Pancreas (tissue), 10 donors: Measurements from ENCODE around the gene SRRM3. TPM values are rescaled to one million over a fixed set of nuclear protein-coding genes. Genes with fewer than 3 reads are reported as not detected.
"Not testable (repeated sequence)": the region's sequence is repeated elsewhere in the genome, so short reads cannot be mapped to it uniquely, and the experiment has no call there.

Experiments used
- ATAC-seq, 4 donors: fragments of 200-7000 bp; cut with Tn5 transposase; one replicate each; pipeline versions ENCODE4 v1.8.0 to v1.9.1; 2020; ENCODE audit warnings: mild to moderate bottlenecking in 4 of 4, moderate library complexity in 4 of 4
- DNase-seq, 6 donors: peaks; one replicate each; pipeline ENCODE4 v3.0.0-alpha.2; 2020
- FAIRE-seq: peaks from 2 replicates; lab custom pipeline; 2012; peaks lifted over from hg19 to GRCh38; lab: Jason Lieb, UNC
- H3K27ac ChIP-seq, 4 donors: fragments of 200-600 bp; sonication (generic); 1 replicate in 3 of 4; 2 replicates in 1 of 4; pipeline versions ENCODE4 v1.5.0 to v1.8.0; 2020
- H3K27me3 ChIP-seq, 4 donors: fragments of 200-600 bp; one replicate each; pipeline ENCODE4 v1.8.0; 2021
- H3K36me3 ChIP-seq, 3 donors: fragments of 200-600 bp; sonication (generic) in 1 of 3; one replicate each; pipeline versions ENCODE4 v1.5.0 to v1.8.0; 2020 to 2021
- H3K4me1 ChIP-seq, 3 donors: fragments of 200-600 bp; one replicate each; pipeline ENCODE4 v1.8.0; 2021
- H3K4me3 ChIP-seq, 4 donors: fragments of 200-600 bp; sonication (generic) in 2 of 4; one replicate each; pipeline versions ENCODE4 v1.5.0 to v1.8.0; 2020 to 2021
- H3K9me3 ChIP-seq, 4 donors: fragments of 200-600 bp; one replicate each; pipeline ENCODE4 v1.8.0; 2021
- CTCF ChIP-seq, 4 donors: fragments of 200-600 bp; sonication (generic) in 3 of 4; IDR thresholded peaks; one replicate each; pipeline versions ENCODE4 v1.5.0 to v1.8.0; 2021; ENCODE audit warnings: antibody characterized with exemption in 4 of 4
- WGBS, 2 donors: extraction: QIAGEN DNeasy Blood & Tissue Kit; methylation state at CpG; one replicate each; pipeline ENCODE4 v1.1.7; 2013; 5-methylcytosine and 5-hydroxymethylcytosine counted together
- intact Hi-C, 3 donors: fragments of 100-400 bp; cut with DNase I; formaldehyde crosslinking; loops; one replicate each; pipeline versions ENCODE4 v1.11.1 to v1.14.2; 2022
- polyA plus RNA-seq, 2 donors: library from polyadenylated mRNA; stranded (reverse); fragments of 200-250 nt; gene quantifications; one replicate each; pipeline ENCODE4 v1.2.3, GENCODE V29; 2013
- total RNA-seq, 6 donors: library from RNA; stranded (reverse); fragmentation: NEBNext Ultra II Directional in 4 of 6; extraction: Animal tissue kit (Norgen Biotek cat#: 25700) in 4 of 6; gene quantifications; one replicate each; pipeline versions ENCODE4 v1.2.1 to v1.2.4, GENCODE V29; 2021 to 2023
- donor health status: healthy with polysubstance abuse.
- donor health status: DM: no; HTN: no; CAD: no; lungs with moderate emphysema.
- donor health status: DM: no; HTN: no; CAD: no.
- donor health status: control.
- donor health status: control.
- donor health status: Bipolar disorder and iron deficiency.
- donor health status: DM: yes; HTN: yes; CAD: no.
- donor health status: DM: no; HTN: no; CAD: no.
- donor health status: DM: no; HTN: no; CAD: no.
- donor health status: DM: yes; HTN: yes; CAD: no.

SRRM3 gene
- total and polyA plus RNA-seq, 8 donors = 1.2 to 10.4 (median 2.0) TPM

GRCh38 chr7:76269895-76270294 lies 68.2 kb downstream of the SRRM3 start:
- Histone ChIP-seq H3K4me1 (peaks cover 5 to 7% (median 5%) of the 10 kb centered on the region in 3 donors), H3K36me3 (no peaks in the 10 kb centered on the region), H3K9me3 (no peaks in the 10 kb centered on the region), H3K27ac (no peak overlapping the region), H3K4me3 (no peak overlapping the region), H3K27me3 (peaks cover 0 to 11% (median 0%) of the 10 kb centered on the region in 4 donors)
- intact Hi-C loops = loop anchor here in 1 of 3 donors (10.0 kb wide), 1 partner anchor 85 kb away; no protein-coding TSS in a partner anchor
- FAIRE-seq = no peak
- 25% methylated on average over 5 of the region's 5 CpGs for WGBS, 2 donors
- no peak for DNase-seq
- ATAC-seq = no peak
- TF ChIP-seq CTCF (IDR thresholded peaks at IDR 0.05) = no peak

DNA sequence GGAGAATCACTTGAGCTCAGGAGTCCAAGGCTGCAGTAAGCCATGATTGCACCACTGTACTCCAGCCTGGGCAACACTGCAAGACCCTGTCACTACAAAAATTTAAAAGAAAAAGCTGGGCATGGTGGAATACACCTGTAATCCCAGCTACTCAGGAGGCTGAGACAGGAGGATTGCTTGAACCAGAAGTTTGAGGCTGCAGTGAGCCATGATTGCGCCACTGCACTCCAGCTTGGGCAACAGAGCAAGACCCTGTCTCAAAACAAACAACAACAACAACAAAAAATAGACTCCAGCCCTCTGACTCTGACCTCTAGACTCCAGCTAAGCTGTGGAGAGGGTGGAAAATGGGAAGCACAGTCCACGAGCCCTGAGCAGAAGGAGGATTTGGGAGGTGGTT lies 69.7 kb downstream of the SRRM3 start:
- WGBS, 2 donors = 77 to 85% methylated on average over 2 of the region's 2 CpGs
- H3K4me1 ChIP-seq, ATAC-seq, H3K27ac ChIP-seq, intact Hi-C loops, FAIRE-seq, H3K4me3 ChIP-seq, DNase-seq, H3K9me3 ChIP-seq, H3K36me3 ChIP-seq: not testable (repeated sequence)
- peaks cover 0 to 11% (median 0%) of the 10 kb centered on the region in 4 donors for H3K27me3 ChIP-seq

DNA sequence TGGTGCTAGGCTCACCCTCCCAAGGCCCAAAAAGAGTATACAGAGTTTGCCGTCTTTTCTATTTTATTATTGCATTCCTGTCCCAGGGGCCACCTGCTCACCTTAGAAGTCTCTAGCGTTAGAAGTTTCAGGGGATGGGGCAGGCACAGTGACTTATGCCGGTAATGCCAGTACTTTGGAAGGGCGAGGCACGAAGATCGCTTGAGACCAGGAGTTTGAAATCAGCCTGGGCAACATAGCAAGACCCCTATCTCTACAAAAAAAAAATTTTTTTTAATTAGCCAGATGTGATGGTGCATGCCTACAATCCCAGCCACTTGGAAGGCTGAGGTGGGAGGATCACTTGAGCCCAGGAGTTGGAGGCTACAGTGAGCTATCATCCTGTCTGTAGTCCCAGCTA lies 70.4 kb downstream of the SRRM3 start:
- Histone ChIP-seq H3K36me3 (no peaks in the 10 kb centered on the region), H3K27me3 (peaks cover 0 to 5% (median 0%) of the 10 kb centered on the region in 4 donors), H3K27ac (no peak overlapping the region), H3K4me1 (peaks cover under 1 to 3% (median 2%) of the 10 kb centered on the region in 3 donors), H3K9me3 (no peaks in the 10 kb centered on the region), H3K4me3 (no peak overlapping the region)
- FAIRE-seq (no peak), DNase-seq (no peak), ATAC-seq (no peak)
- intact Hi-C loops = no loop called here
- WGBS, 2 donors = 85 to 91% methylated on average over 6 of the region's 6 CpGs
- no peak for TF ChIP-seq CTCF (IDR thresholded peaks at IDR 0.05)

DNA sequence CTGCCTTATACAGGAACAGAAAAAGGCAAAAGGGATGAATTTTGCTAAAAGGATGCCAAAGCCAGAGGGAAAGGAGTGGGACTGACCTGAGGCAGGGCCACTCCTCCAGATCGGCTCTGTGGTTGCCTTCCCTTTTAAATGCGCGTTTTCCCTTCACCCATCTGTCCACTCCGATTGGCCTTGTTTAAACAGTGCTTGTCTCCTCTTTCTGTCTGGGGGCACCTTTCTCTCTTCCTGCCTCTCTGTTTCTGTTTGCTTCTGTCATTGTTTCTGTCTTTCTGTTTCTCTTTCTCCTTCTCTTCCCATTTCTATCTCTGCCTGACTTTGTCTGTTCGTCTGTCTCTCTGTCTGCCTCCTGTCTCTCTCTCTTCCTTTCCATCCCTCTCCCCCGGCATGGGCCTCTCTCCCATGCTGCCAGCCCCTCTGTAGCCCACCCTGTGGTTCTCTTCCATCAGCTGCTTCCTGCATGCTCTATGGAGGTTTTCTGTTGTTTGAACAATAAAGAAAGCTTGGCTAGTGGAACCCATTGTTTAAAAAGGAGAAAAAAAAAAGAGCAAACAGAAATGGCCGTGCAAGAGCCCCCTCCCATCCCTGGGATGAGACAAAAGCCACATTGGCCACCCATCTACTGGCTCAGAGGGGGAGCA lies 71.3 kb downstream of the SRRM3 start:
- no peaks in the 10 kb centered on the region for H3K36me3 ChIP-seq
- intact Hi-C loops = no loop called here
- no peak for TF ChIP-seq CTCF (IDR thresholded peaks at IDR 0.05)
- WGBS, 2 donors = 35 to 43% methylated on average over 7 of the region's 7 CpGs
- H3K4me3 ChIP-seq = no peak overlapping the region
- FAIRE-seq (no peak), DNase-seq (no peak), ATAC-seq (peak in 1 of 4 donors; percentile 10)
- H3K27ac ChIP-seq = no peak overlapping the region
- no peaks in the 10 kb centered on the region for H3K27me3 ChIP-seq
- no peaks in the 10 kb centered on the region for H3K9me3 ChIP-seq
- H3K4me1 ChIP-seq = no peaks in the 10 kb centered on the region

- 80 to 81% methylated on average over 5 of the region's 5 CpGs for WGBS, 2 donors
- intact Hi-C loops = no loop called here
- H3K9me3 ChIP-seq = no peaks in the 10 kb centered on the region
- DNase-seq (no peak), FAIRE-seq (no peak), ATAC-seq (no peak)
- H3K4me1 ChIP-seq = no peaks in the 10 kb centered on the region
- no peak for TF ChIP-seq CTCF (IDR thresholded peaks at IDR 0.05)
- H3K27ac ChIP-seq = no peak overlapping the region
- no peaks in the 10 kb centered on the region for H3K36me3 ChIP-seq
- H3K27me3 ChIP-seq = no peaks in the 10 kb centered on the region
- no peak overlapping the region for H3K4me3 ChIP-seq
Measured at GRCh38 chr7:76273503-76273902, 71.8 kb downstream of the SRRM3 start.
